Mesenchymal stem cell (in vitro differentiated cells and primary cell): ENCODE measurements around the gene ATP8A1.

ENCODE experiments used
- DNase-seq: peaks from one replicate; pipeline ENCODE4 v3.0.0-alpha.2; 2013
- H2AFZ ChIP-seq: one replicate; pipeline ENCODE4 v1.6.1; 2013; ENCODE audit warnings: low read depth, mild to moderate bottlenecking, control low read depth, inconsistent platforms, low read length, moderate library complexity
- H2AK5ac ChIP-seq: 2 replicates; pipeline ENCODE4 v1.6.1; 2013; ENCODE audit warnings: low read length, moderate library complexity, mild to moderate bottlenecking, inconsistent platforms; ENCODE audit not compliant: severe bottlenecking
- H2BK120ac ChIP-seq: one replicate; pipeline ENCODE4 v1.6.1; 2013; ENCODE audit warnings: low read depth, mild to moderate bottlenecking, inconsistent platforms, low read length, moderate library complexity
- H2BK12ac ChIP-seq, 2 experiments: one replicate each; pipeline ENCODE4 v1.6.1; 2013; ENCODE audit warnings: inconsistent platforms in 2 of 2, low read length in 2 of 2, mild to moderate bottlenecking in 2 of 2, moderate library complexity in 2 of 2, control low read depth in 1 of 2
- H2BK15ac ChIP-seq: one replicate; pipeline ENCODE4 v1.6.1; 2013; ENCODE audit warnings: mild to moderate bottlenecking, low read depth, inconsistent platforms; ENCODE audit not compliant: poor library complexity, severe bottlenecking
- H2BK5ac ChIP-seq: 2 replicates; pipeline ENCODE4 v1.6.1; 2013; ENCODE audit warnings: low read depth, mild to moderate bottlenecking, low read length, control low read depth, inconsistent platforms; ENCODE audit not compliant: poor library complexity, severe bottlenecking
- H3K14ac ChIP-seq, 2 experiments: one replicate each; pipeline ENCODE4 v1.6.1; 2013; ENCODE audit warnings: inconsistent platforms in 2 of 2, low read length in 2 of 2, control low read depth in 1 of 2, mild to moderate bottlenecking in 1 of 2, moderate library complexity in 1 of 2
- H3K18ac ChIP-seq, 2 experiments: one replicate each; pipeline ENCODE4 v1.6.1; 2013; ENCODE audit warnings: inconsistent platforms in 2 of 2, low read length in 2 of 2, control low read depth in 1 of 2, low read depth in 1 of 2, mild to moderate bottlenecking in 1 of 2
- H3K23ac ChIP-seq, 2 experiments: one replicate each; pipeline ENCODE4 v1.6.1; 2013; ENCODE audit warnings: inconsistent platforms in 2 of 2, low read length in 2 of 2, mild to moderate bottlenecking in 2 of 2, moderate library complexity in 2 of 2, control low read depth in 1 of 2
- H3K27ac ChIP-seq: 2 replicates; pipeline ENCODE4 v1.5.1; 2013; ENCODE audit warnings: mild to moderate bottlenecking, moderate library complexity, low read length, control low read depth, inconsistent platforms; ENCODE audit not compliant: poor library complexity, severe bottlenecking
- H3K27me3 ChIP-seq, 2 experiments: 2 replicates each; pipeline versions ENCODE4 v1.6.1 to v1.7.0; 2013; ENCODE audit warnings: low read length in 2 of 2, mild to moderate bottlenecking in 2 of 2, moderate library complexity in 2 of 2, control low read depth in 1 of 2, inconsistent platforms in 1 of 2; ENCODE audit not compliant: control insufficient read depth in 1 of 2, insufficient read depth in 1 of 2
- H3K36me3 ChIP-seq, 2 experiments: 2 replicates each; pipeline versions ENCODE4 v1.6.1 to v1.7.0; 2013; ENCODE audit warnings: low read length in 2 of 2, control low read depth in 1 of 2, inconsistent platforms in 1 of 2, low read depth in 1 of 2, mild to moderate bottlenecking in 1 of 2; ENCODE audit not compliant: insufficient read depth in 2 of 2, control insufficient read depth in 1 of 2
- H3K4ac ChIP-seq, 2 experiments: one replicate each; pipeline ENCODE4 v1.6.1; 2013; ENCODE audit warnings: inconsistent platforms in 2 of 2, low read length in 2 of 2, mild to moderate bottlenecking in 2 of 2, moderate library complexity in 2 of 2, control low read depth in 1 of 2, low read depth in 1 of 2
- H3K4me1 ChIP-seq: 2 replicates; pipeline ENCODE4 v1.6.1; 2013; ENCODE audit warnings: low read depth, low read length, control low read depth; ENCODE audit not compliant: control insufficient read depth, insufficient read depth
- H3K4me2 ChIP-seq: 2 replicates; pipeline ENCODE4 v1.6.1; 2013; ENCODE audit warnings: low read length, mild to moderate bottlenecking, inconsistent platforms; ENCODE audit not compliant: poor library complexity, severe bottlenecking
- H3K4me3 ChIP-seq, 2 experiments: 2 replicates each; pipeline versions ENCODE4 v1.5.1 to v1.7.0; 2013; ENCODE audit warnings: low read length in 2 of 2, mild to moderate bottlenecking in 2 of 2, control low read depth in 1 of 2, low read depth in 1 of 2; ENCODE audit not compliant: insufficient read depth in 1 of 2
- H3K79me1 ChIP-seq: replicated peaks from 2 replicates; pipeline ENCODE4 v1.6.1; 2013; ENCODE audit warnings: mild to moderate bottlenecking, control low read depth, low read length, inconsistent platforms; ENCODE audit not compliant: poor library complexity, severe bottlenecking
- H3K9ac ChIP-seq: 2 replicates; pipeline ENCODE4 v1.7.0; 2013; ENCODE audit warnings: mild to moderate bottlenecking, low read length, moderate library complexity
- H3K9me3 ChIP-seq: 2 replicates; pipeline ENCODE4 v1.7.0; 2013; ENCODE audit warnings: mild to moderate bottlenecking, low read length; ENCODE audit not compliant: control insufficient read depth
- H4K8ac ChIP-seq: one replicate; pipeline ENCODE4 v1.6.1; 2013; ENCODE audit warnings: inconsistent platforms, mild to moderate bottlenecking, low read length, moderate library complexity
- H4K91ac ChIP-seq: one replicate; pipeline ENCODE4 v1.6.1; 2013; ENCODE audit warnings: mild to moderate bottlenecking, low read length, inconsistent platforms
- WGBS: methylation state at CpG from one replicate; pipeline ENCODE4 v1.1.7; 2013; ENCODE audit warnings: mixed read lengths; 5-methylcytosine and 5-hydroxymethylcytosine counted together

Gene ATP8A1

GRCh38 chr4:42676066-42676951, 19.4 kb upstream of the ATP8A1 start:
- Histone ChIP-seq H3K79me1 (no peaks in the 10 kb centered on the region), H2BK5ac (no peak overlapping the region), H3K4me1 (no peaks in the 10 kb centered on the region), H2AFZ (peak overlapping the region; percentile 1), H2BK12ac (no peak overlapping the region), H2BK15ac (no peak overlapping the region), H3K18ac (no peak overlapping the region), H3K23ac (no peak overlapping the region), H2BK120ac (no peak overlapping the region), H3K27me3 (peaks cover 6 to 11% of the 10 kb centered on the region in 2 experiments), H4K8ac (no peak overlapping the region), H4K91ac (no peak overlapping the region), H3K9ac (no peak overlapping the region), H3K36me3 (no peaks in the 10 kb centered on the region), H2AK5ac (no peak overlapping the region), H3K27ac (no peak overlapping the region), H3K4me3 (no peak overlapping the region), H3K14ac (no peak overlapping the region), H3K4me2 (no peak overlapping the region), H3K4ac (no peak overlapping the region), H3K9me3 (no peaks in the 10 kb centered on the region)
- peak; percentile 3 for DNase-seq
- 60% methylated on average over 7 of the region's 8 CpGs for WGBS

GRCh38 chr4:42673082-42673425, 16.1 kb upstream of the ATP8A1 start:
- no peak overlapping the region for H2BK12ac ChIP-seq
- no peak overlapping the region for H3K9ac ChIP-seq
- peaks cover 17 to 35% of the 10 kb centered on the region in 2 experiments for H3K27me3 ChIP-seq
- no peaks in the 10 kb centered on the region for H3K9me3 ChIP-seq
- no peak overlapping the region for H3K27ac ChIP-seq
- H2BK15ac ChIP-seq, result no peak overlapping the region
- peak; percentile 24 for DNase-seq
- WGBS, result 58% methylated on average over 2 of the region's 2 CpGs
- no peak overlapping the region for H3K4ac ChIP-seq
- H2AFZ ChIP-seq, result no peak overlapping the region
- H4K91ac ChIP-seq, result no peak overlapping the region
- H2AK5ac ChIP-seq, result no peak overlapping the region
- no peak overlapping the region for H3K4me3 ChIP-seq
- H2BK120ac ChIP-seq, result no peak overlapping the region
- H4K8ac ChIP-seq, result no peak overlapping the region
- no peak overlapping the region for H2BK5ac ChIP-seq
- H3K18ac ChIP-seq, result no peak overlapping the region
- no peaks in the 10 kb centered on the region for H3K4me1 ChIP-seq
- no peak overlapping the region for H3K4me2 ChIP-seq
- H3K79me1 ChIP-seq, result no peaks in the 10 kb centered on the region
- H3K36me3 ChIP-seq, result no peaks in the 10 kb centered on the region
- H3K23ac ChIP-seq, result no peak overlapping the region
- H3K14ac ChIP-seq, result no peak overlapping the region

- Histone ChIP-seq H3K4ac (no peak overlapping the region), H2AK5ac (no peak overlapping the region), H3K18ac (no peak overlapping the region), H3K27ac (no peak overlapping the region), H3K14ac (no peak overlapping the region), H4K8ac (no peak overlapping the region), H2BK120ac (no peak overlapping the region), H3K4me2 (no peak overlapping the region), H3K23ac (no peak overlapping the region), H4K91ac (no peak overlapping the region), H3K27me3 (peaks cover 17 to 40% of the 10 kb centered on the region in 2 experiments), H3K9ac (peak overlapping the region; percentile 20), H3K36me3 (no peaks in the 10 kb centered on the region), H3K9me3 (no peaks in the 10 kb centered on the region), H3K79me1 (no peaks in the 10 kb centered on the region), H2BK5ac (no peak overlapping the region), H3K4me1 (no peaks in the 10 kb centered on the region), H2BK15ac (no peak overlapping the region), H2BK12ac (no peak overlapping the region), H3K4me3 (no peak overlapping the region), H2AFZ (no peak overlapping the region)
- no CpG with 5 or more reads among the region's 2 CpGs for WGBS
- DNase-seq, result no peak
Observed at GRCh38 chr4:42672359-42673081, 15.6 kb upstream of the ATP8A1 start.

- no peak overlapping the region for H4K8ac ChIP-seq
- no peak overlapping the region for H3K9ac ChIP-seq
- H4K91ac ChIP-seq, result no peak overlapping the region
- H2AFZ ChIP-seq, result no peak overlapping the region
- no peaks in the 10 kb centered on the region for H3K9me3 ChIP-seq
- H2AK5ac ChIP-seq, result no peak overlapping the region
- H2BK15ac ChIP-seq, result no peak overlapping the region
- H2BK12ac ChIP-seq, result no peak overlapping the region
- H2BK5ac ChIP-seq, result no peak overlapping the region
- no peaks in the 10 kb centered on the region for H3K4me1 ChIP-seq
- H3K27me3 ChIP-seq, result peaks cover 20 to 49% of the 10 kb centered on the region in 2 experiments
- no peak for DNase-seq
- no peak overlapping the region for H3K4me3 ChIP-seq
- no peak overlapping the region for H2BK120ac ChIP-seq
- WGBS, result 13% methylated on average over 3 of the region's 4 CpGs
- H3K4me2 ChIP-seq, result no peak overlapping the region
- no peak overlapping the region for H3K27ac ChIP-seq
- no peak overlapping the region for H3K23ac ChIP-seq
- H3K14ac ChIP-seq, result no peak overlapping the region
- no peak overlapping the region for H3K18ac ChIP-seq
- H3K4ac ChIP-seq, result no peak overlapping the region
- no peaks in the 10 kb centered on the region for H3K36me3 ChIP-seq
- H3K79me1 ChIP-seq, result no peaks in the 10 kb centered on the region
Observed at GRCh38 chr4:42671431-42672194, 14.7 kb upstream of the ATP8A1 start.
